ENCODE data around the gene SLC66A1. TPM values are rescaled to one million over a fixed set of nuclear protein-coding genes. Genes with fewer than 3 reads are reported as not detected.

Gene SLC66A1
- total and polyA plus RNA-seq, 7 donors, result 8.0 to 25.8 (median 18.0) TPM

DNA sequence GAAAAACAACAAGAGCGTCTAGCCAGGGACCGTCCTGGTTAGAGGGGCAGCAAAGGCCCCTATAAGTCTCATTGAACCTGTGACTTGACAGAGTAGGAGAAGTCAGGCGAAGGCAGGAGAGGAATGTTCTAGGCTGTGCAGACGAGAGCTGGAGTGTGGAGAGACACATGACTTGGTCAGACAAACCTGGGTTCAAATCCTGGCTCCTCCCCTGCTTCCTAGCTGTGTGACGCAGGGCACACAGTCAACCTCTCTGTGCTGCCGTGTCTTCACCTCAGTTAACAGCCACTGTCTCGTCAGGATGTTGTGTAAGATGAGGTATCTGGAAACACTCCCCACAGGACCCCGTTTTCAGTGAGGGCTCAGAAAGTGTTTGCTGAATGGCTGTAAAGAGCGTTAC is 15.6 kb downstream of the SLC66A1 start:
- H3K4me1 ChIP-seq, result no peaks in the 10 kb centered on the region
- TF ChIP-seq, protein P1, sequence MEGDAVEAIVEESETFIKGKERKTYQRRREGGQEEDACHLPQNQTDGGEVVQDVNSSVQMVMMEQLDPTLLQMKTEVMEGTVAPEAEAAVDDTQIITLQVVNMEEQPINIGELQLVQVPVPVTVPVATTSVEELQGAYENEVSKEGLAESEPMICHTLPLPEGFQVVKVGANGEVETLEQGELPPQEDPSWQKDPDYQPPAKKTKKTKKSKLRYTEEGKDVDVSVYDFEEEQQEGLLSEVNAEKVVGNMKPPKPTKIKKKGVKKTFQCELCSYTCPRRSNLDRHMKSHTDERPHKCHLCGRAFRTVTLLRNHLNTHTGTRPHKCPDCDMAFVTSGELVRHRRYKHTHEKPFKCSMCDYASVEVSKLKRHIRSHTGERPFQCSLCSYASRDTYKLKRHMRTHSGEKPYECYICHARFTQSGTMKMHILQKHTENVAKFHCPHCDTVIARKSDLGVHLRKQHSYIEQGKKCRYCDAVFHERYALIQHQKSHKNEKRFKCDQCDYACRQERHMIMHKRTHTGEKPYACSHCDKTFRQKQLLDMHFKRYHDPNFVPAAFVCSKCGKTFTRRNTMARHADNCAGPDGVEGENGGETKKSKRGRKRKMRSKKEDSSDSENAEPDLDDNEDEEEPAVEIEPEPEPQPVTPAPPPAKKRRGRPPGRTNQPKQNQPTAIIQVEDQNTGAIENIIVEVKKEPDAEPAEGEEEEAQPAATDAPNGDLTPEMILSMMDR (IDR thresholded peaks at IDR 0.05), result no peak
- H3K36me3 ChIP-seq (ENCODE audit: insufficient read depth in 1 of 2, low read depth in 1 of 2), result peaks cover 4 to 84% of the 10 kb centered on the region in 2 donors
- no peak for DNase-seq
- H3K27me3 ChIP-seq (ENCODE audit: insufficient read depth in 3 of 3, low read length in 2 of 3), result no peaks in the 10 kb centered on the region
- WGBS, 3 donors, result 87 to 93% (median 89%) methylated on average over 9 of the region's 9 CpGs
- intact Hi-C loops (cut with DNase I), result no loop called here
- H3K9me3 ChIP-seq, result no peaks in the 10 kb centered on the region
- no peak overlapping the region for H3K27ac ChIP-seq
- no peak for ATAC-seq
- H3K4me3 ChIP-seq, result no peak overlapping the region

DNA sequence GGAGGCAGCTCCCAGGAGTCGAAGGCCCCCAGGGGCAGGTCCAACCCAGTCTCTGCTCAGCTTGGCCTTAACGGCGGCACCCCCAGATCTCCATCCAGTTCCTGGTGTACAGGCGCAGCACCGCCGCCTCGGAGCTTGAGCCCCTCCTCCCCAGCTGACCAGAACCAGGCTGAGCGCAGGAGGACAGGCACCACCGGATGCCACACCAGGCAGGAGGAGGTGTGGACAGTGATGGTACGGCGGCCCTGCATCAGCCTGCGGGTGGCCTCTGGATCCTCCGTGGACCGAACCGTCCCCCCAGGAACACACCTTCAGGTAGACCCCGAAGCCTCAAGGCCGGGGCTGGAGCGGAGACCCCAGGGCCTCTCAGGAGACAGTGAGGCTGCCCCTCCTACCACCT is 16.4 kb downstream of the SLC66A1 start:
- DNase-seq (peak in 1 of 2 donors; percentile 14), ATAC-seq (no peak)
- Histone ChIP-seq H3K9me3 (no peaks in the 10 kb centered on the region), H3K27me3 (ENCODE audit: insufficient read depth in 3 of 3, low read length in 2 of 3) (no peaks in the 10 kb centered on the region), H3K36me3 (ENCODE audit: insufficient read depth in 1 of 2, low read depth in 1 of 2) (peaks cover 4 to 82% of the 10 kb centered on the region in 2 donors), H3K4me3 (no peak overlapping the region), H3K27ac (no peak overlapping the region), H3K4me1 (no peaks in the 10 kb centered on the region)
- intact Hi-C loops (cut with DNase I), result no loop called here
- 92 to 94% (median 93%) methylated on average over 13 to 18 of the region's 18 CpGs for WGBS, 3 donors
- TF ChIP-seq, protein P1 (IDR thresholded peaks at IDR 0.05), result no peak

DNA sequence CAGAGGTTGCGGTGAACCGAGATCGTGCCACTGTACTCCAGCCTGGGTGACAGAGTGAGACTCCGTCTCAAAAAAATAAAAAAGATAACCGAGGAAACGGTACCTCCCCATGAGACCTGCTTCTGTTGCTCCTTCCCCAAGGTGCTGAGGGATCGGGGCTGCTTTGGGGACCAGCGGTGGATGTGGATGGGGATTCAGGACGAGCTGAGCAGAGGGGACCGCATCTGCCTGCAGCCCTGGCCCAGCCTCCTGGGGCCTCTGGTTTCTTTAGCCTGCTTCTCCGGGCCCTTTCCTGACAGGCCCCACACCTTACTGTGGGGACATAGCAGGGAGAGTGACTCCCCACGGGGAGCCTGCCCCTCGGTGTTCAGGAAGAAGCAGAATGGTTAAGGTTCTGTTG is 17.1 kb downstream of the SLC66A1 start:
- ATAC-seq (no peak), DNase-seq (peak in 1 of 2 donors; percentile 7)
- peaks cover 0 to 77% of the 10 kb centered on the region in 2 donors for H3K36me3 ChIP-seq (ENCODE audit: insufficient read depth in 1 of 2, low read depth in 1 of 2)
- no peaks in the 10 kb centered on the region for H3K27me3 ChIP-seq (ENCODE audit: insufficient read depth in 3 of 3, low read length in 2 of 3)
- intact Hi-C loops (cut with DNase I), result no loop called here
- no peak overlapping the region for H3K4me3 ChIP-seq
- WGBS, 3 donors, result 83 to 90% (median 87%) methylated on average over 13 of the region's 13 CpGs
- H3K4me1 ChIP-seq, result no peaks in the 10 kb centered on the region
- H3K27ac ChIP-seq, result no peak overlapping the region
- H3K9me3 ChIP-seq, result no peaks in the 10 kb centered on the region
- TF ChIP-seq, protein P1 (IDR thresholded peaks at IDR 0.05), result no peak

DNA sequence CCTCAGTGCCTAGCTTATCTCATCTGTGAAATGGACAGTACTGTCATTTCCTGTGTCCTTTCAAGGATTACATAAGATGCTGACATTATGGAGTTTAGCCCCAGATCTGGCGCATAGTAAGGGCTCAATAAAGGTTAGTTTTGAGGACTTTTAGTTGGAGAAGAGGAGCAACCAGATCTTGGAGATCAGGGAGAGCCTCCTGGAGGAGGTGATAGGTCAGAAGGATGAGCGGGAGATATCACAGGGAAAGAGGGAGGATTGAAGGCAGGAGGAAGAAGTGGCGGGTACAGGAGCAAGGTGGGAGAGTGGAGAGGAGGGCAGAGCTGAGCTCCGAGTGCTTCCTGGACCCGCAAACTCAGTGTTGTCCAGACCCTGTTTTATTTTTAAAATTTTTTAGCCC is 17.5 kb downstream of the SLC66A1 start:
- intact Hi-C loops (cut with DNase I), result no loop called here
- WGBS, 3 donors, result 93 to 96% (median 95%) methylated on average over 5 of the region's 5 CpGs

More for the DNA sequence above, 17.5 kb downstream of the SLC66A1 start:
- Histone ChIP-seq H3K27me3 (ENCODE audit: insufficient read depth in 3 of 3, low read length in 2 of 3) (no peaks in the 10 kb centered on the region), H3K36me3 (ENCODE audit: insufficient read depth in 1 of 2, low read depth in 1 of 2) (peaks cover 0 to 73% of the 10 kb centered on the region in 2 donors), H3K4me1 (no peaks in the 10 kb centered on the region), H3K27ac (no peak overlapping the region), H3K9me3 (no peaks in the 10 kb centered on the region), H3K4me3 (no peak overlapping the region)
- ATAC-seq (no peak), DNase-seq (no peak)
- TF ChIP-seq, protein P1 (IDR thresholded peaks at IDR 0.05), result no peak
